ENCODE results near the gene CORT.

- TF ChIP-seq CTCF (IDR thresholded peaks at IDR 0.05), result no peak
- TF ChIP-seq POLR2A (IDR thresholded peaks at IDR 0.05), result no peak
- no peak for TF ChIP-seq POLR2AphosphoS5 (IDR thresholded peaks at IDR 0.05)
- TF ChIP-seq EP300 (IDR thresholded peaks at IDR 0.05), result no peak
These were observed 29.5 kb downstream of the CORT start for GRCh38 chr1:10479296-10479695.
